Hematopoietic multipotent progenitor cell treated with erythropoietin and hydrocortisone succinate and interleukin-3 and kit ligand, for 17 days (in vitro differentiated cells): ENCODE measurements around the gene CENPS.
"Not testable (repeated sequence)": the region's sequence is repeated elsewhere in the genome, so short reads cannot be mapped to it uniquely, and the experiment has no call there.

Experiments used
- DNase-seq: peaks from one replicate; pipeline ENCODE4 v3.0.0-alpha.2; 2015; ENCODE audit warnings: low spot score

Gene CENPS

DNA sequence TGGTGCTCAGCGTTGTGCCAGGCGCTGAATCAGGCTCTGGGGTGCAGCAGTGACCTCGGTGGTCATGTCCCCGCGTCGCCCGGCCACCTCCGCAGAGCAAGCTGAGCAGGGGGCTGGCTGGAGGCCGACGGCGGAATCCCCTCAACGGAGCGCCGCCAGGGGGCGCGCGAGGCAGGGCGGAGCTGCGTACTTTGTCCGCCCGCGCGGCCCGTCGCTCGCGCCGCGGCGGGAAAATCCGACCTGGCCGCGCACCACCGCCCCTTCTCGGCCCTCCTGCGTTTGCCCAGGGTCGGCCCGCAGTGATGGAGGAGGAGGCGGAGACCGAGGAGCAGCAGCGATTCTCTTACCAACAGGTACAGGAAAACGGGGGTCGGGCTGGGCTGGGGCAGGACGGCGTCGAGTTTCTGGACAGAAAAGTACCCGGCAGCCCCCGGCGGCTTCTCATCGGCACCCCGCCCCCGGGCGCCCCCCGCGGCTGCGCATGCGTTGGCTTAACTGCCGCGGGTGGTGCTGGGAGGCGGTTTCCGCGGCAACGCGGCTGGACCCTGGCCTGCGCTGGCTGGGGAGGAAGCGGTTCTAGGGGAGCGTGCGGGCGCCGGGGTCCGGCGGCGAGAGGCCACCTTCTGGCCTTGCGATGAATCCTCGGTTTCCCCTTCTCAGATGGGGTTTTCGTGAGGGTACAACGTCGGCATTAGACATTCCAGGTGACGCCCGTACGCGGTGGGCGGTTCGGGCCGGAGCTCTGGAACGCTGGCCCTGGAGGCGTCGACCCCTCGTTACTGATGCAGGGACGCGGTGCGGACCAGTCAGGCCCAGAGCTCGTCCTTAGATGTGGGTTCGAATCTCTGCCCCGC is at the start of gene CENPS:
Gene CENPS, plus strand, starts transcription at position 218 of the 854 bp plus-strand sequence. Its CDS starts 85 bp downstream, at position 303.
- DNase-seq, result peak; percentile 82

DNA sequence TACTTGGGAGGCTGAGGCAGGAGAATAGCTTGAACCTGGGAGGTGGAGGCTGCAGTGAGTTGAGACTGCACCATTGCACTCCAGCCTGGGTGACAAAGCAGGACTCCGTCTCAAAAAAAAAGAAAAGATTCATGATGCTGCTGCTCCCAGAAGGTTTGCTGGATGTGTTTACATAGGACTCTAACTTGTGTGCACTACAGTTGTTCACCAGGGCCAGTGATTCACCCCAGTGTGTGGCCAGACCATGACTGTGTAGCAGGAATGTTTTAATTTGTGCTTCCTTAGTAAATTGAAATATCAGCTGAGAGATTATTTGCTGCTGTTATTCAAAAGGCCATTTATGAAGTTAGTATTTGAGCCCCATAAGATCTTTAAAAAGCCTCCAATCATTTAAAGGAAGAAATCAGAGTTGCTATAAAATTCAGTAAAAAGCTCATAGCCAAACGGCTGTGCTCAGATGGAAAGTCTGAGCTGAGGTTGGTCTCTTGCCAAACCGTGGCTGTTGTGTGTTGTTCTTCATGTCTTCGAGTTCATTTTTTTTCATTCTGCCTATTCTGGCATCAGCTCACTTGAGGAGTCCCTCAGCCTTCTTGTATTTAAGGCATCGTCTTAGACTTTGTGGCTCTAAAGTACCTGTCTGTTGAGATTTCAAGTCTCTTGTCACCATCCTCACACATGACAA is 49.5 kb upstream of the CENPS start:
- DNase-seq, result peak; percentile 4

DNA sequence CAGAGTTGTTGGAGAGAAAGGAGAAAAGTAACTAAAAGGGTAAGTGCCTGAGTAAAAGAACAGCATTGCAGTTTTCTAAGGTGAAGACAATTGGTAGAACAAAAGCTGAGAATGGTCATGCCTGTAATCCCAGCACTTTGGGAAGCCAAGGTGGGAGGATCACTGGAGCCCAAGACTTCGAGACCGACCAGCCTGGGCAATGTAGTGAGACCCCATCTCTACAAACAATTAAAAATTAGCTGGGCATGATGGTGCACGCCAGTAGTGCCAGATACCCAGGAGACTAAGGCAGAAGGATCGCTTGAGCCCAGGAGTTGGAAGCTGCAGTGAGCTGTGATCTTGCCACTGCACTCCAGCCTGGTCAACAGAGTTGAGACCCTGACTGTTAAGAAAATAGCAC is 46.6 kb upstream of the CENPS start:
- no peak for DNase-seq

DNA sequence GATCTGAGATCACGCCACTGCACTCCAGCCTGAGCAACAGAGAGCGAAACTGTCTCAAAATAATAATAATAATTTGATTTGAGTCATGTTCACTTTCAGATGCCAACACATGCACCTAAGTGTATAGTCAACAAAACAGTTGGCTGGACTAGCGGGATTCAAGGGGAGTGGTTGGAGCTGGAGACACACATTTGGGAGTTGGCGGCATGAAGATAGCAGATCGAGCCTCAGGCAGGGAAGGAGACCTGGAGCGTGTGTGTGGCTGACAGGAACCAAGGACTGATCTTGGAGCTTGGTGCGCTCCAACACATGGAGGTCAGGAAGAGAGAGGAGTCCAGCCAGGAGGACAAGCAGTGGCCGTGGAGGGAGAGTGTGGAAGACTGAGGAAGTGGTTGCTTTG is 46.0 kb upstream of the CENPS start:
- no peak for DNase-seq

DNA sequence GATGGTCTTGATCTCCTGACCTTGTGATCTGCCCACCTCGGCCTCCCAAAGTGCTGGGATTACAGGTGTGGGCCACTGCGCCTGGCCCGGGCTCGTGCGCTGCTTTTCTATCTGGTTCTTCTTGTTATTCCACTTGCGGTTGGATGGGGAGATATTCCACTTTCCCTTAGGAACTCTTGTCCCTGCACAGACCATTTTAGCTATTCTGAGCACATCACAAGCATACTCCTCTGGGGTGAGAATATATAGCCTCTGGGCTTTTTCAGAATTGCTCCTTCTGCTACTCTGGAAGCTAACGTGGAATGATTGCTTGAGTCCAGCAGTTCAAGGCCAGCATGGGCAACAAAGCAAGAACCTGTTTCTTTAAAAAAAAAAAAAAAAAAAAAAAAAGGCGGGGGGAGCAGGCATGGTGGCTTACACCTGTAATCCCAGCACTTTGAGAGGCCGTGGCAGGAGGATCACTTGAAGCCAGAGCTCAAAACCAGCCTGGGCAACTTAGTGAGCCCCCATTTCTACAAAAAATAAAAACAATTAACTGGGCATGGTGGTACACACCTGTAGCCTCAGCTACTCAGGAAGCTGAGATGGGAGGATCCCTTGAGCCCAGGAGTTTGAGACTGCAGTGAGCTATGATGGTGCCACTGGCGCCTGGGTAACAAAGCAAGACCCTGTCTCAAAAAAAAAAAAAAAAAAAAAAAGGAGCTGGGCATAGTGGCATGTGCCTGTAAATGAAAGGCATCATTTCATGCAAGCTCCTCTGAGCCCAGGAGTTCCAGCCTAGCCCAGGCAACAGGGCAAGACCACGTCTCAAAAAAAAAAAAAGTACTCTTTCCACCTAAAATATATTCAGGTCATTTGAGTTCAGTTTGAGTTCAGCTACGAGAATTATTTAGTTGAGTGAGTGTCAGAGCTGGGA is 43.2 kb upstream of the CENPS start:
- no peak for DNase-seq

DNA sequence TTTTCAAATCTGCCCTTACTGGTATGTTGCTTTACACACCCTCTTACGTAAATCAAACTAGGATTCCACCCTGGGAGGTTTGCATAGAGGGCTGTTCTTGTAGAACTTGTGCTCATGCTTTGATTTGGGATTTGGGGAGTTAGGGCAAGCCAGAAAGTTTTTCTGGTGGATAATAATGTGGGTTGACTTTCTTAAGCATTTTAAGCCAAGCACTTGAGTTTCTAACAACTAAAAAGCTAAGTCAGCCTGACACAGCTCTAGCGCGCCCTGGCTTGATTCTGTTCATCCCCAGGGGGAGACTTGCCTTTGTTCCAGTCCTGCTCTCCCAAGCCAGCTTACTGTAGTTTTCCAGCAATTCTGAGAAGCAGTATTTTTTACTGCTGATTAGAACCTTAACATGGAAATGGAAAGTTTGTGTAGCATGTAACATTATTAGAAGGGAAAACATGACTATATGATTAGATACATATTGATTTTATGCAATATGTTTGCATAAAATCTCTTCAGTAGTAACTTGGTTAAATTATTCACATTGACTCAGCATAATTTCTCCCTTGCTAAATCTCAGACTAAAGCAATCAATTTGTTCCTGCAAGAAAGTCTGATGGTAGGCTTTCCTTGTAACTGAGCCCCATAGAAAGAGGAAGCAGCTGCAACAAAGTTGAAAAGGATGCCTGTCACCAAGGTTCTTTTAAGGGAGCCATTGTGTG is 42.4 kb upstream of the CENPS start:
- no peak for DNase-seq

DNA sequence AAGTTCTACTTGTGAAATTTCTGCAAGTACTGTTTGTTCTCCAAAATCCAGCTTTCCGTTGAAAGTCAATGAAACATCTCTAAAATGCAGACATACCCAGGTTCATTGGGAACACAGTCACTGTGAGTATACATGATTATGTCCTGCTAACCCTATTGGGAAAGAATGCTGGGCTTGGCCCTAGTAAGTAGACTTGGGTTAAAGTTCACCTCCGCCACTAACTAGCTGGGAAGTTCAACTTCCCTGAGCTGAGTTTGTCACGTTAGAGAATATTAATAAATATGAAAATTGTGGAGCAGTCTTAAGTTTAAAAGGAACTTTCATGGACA is 41.9 kb upstream of the CENPS start:
- DNase-seq, result no peak

DNA sequence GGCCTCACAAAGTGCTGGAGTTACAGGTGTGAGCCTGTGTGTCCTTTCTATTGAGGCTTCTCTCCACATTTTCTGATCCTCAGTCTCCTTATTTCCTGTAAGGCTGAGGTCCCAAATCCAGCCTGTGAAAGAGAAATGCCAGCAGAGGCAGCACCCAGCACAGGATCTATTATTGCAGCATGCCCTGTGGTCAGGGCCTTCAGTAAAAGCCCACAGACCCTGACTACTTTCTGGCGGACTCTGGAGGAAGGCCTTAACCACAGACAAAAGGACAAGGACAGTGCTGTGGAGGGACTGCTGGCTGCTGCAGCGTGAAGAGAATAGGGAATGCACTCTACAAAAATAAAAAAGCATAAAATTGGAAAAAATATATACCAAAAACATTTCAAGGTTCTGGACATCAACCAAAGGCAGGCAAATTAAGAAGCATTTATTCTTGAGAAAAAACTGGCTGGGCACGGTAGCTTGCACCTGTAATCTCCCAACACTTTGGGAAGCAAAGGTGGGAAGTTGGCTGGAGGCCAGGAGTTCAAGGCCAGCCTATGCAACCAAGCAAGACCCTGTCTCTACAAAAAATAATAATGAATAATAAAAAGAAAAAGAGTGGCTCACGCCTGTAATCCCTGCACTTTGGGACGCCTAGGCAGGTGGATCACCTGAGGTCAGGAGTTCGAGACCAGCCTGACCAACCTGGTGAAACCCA is 40.8 kb upstream of the CENPS start:
- DNase-seq, result no peak

DNA sequence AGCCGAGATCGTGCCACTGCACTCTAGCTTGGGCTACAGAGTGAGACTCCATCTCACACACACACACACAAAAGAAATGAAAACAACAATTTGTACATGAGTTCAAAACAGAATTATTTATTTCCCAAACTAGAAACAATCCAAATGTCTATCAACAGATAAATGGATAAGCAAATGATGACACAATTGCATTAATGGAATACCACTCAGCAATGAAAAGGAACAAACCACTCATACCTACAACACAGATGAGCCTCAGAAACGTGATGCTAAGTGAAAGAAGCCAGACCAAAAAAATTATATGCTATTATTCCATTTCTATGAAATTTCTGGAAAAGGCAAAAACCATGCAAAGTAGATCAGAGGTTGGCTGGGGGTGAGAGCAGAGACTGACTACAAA is 33.4 kb upstream of the CENPS start:
- DNase-seq, result no peak

DNA sequence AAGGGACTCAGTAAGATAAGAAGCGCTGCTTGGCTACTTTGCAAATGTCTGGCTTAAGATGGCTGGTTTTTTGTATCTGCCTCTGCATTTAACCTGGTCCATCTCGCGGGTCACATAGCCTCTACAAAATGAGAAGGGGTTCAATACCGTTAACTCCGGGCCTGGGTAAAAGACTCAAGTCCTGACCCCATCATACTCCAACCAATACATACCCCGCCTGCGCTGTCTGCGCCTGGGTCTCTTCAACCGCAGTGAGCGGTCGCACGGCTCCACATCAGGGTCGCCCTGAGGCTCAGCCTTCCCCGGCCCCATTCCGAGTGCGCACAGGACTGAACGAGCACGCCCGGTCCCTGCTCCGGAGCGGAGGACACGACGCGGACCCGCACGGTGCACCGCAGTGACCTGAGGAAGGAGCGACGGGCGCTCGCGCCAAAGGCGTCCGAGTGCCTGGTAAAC is 31.9 kb upstream of the CENPS start:
- DNase-seq, result no peak

DNA sequence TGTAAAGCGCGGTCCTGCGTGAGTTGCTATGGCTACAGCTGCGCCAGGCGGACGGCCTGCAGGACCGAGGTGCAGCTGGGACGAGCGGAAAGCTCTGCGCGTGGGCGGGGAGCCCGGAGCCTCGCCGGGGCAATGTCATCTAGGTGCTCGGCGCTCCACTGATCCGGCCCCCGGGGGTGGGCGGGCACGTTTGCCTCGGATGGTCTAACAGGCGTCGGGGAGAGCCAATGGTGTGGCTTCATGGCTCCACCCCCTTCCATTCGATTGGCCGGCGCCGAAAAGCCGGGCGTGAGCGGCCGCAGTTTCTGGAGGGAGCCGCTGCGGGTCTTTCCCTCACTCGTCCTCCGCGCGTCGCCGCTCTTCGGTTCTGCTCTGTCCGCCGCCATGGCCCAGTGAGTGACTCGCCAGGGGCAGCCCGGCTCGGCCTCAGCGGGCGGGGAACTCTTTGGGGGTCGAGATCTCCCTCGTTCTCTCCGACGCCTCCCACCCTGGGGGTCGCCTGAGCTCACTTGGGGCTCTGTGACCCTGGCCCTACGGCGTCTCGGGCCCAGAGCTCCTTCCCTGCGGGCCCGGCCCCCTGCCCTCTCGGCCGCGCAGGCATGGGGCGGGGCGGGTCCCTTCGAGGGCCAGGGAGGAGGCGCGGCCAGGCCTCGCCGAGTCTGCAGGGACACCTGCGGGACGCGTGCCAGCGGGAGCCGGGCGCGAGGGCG is 31.3 kb upstream of the CENPS start, which contains the start of gene PGD:
Gene PGD, plus strand, starts transcription at position 331 of the 710 bp plus-strand sequence. Its CDS starts 54 bp downstream, at position 385.
- DNase-seq, result peak; percentile 93

DNA sequence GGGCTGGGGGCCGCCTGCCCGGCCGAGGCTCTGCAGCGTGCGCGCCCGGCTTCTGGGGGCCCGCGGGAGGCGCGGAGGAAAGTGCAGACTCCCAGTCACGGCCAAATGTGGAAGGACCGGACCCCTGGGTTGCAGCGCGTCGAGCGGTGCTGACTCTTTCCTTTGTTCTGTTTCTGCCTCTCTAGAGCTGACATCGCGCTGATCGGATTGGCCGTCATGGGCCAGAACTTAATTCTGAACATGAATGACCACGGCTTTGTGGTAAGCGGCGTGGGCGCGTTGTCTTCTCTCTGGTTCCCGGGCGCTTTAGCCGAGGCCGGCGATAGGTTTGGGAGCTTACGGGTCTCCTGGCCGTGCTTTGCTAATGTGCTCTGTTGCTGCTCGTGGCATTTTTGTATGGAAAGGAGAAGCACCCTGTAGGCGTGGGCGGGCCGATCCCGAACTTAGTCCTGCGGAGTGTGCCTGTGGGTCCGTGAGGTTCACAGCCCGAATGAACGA is 30.7 kb upstream of the CENPS start:
- DNase-seq, result no peak

DNA sequence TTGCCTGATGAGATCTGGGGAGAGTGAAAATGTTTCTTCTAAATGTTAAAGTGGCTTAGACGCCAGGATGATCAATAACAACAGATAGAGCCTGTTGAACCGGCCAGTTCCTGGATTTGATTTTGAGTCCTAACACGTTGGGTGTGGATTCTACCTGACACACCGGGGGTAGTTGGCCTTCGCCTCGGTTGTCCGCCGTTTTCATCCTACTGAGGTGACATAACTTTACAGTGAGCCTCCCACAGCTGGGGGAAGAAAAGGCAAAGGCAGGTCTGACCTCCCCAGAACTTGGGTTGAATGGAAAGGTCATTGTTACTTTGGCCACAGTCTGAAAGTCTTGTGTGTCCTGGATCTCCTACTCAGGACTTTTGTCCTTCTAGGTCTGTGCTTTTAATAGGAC is 30.2 kb upstream of the CENPS start:
- DNase-seq, result no peak

DNA sequence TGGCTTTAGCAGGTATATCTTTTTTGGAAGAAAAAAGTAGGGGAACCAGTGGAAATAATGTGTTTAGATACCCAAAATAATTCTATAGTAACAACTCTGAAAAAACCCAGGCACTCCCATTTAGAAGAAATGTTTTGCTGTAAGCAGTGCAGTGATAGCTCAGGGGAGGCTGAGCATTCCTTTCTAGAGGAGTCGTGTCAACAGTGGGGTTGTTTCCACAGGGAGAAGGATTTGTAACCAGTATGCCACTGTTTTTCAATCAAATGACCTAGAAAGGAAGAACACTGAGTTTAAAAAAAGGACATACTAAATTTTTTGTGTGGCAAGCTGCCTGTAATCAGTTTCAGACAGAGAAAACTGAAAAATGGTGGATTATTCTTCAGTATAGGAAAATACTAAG is 29.0 kb upstream of the CENPS start:
- DNase-seq, result no peak

DNA sequence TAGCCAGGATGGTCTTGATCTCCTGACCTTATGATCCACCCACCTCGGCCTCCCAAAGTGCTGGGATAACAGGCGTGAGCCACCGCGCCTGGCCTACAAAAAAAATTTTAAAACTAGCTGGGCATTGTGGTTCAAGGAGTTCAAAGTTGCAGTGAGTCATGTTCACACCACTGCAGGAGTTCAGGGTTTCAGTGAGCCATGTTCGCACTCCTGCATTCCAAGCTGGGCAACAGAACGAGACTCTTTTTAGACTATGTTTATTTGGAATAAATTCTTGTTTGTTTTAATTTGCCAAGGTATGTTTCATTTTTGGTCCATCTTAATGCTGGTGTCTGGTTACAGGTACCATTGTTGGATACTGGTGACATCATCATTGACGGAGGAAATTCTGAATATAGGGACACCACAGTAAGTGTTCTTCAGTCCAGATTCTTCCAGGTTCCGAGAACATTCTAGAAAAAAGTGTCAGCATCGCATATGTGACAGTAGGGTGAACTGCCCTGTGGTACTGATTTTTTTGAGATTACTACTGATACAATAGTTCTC is 27.4 kb upstream of the CENPS start:
- no peak for DNase-seq

DNA sequence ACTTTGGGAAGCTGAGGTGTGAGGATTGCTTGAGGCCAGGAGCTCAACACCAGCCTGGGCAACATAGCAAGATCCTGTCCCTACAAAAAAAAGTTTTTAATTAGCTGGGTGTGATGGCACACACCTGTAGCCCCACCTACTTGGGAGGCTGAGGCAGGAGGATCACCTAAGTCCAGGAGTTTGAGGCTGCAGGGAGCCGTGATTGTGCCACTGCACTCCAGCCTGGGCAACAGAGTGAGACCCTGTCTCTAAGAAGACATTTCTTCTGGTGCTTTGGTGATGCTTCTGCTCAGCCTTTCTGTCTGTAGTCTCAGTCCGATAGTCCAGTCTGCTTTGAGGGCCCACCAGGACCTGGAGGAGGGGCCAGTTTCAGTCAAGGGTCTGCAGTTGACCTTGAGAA is 23.0 kb upstream of the CENPS start:
- DNase-seq, result no peak

DNA sequence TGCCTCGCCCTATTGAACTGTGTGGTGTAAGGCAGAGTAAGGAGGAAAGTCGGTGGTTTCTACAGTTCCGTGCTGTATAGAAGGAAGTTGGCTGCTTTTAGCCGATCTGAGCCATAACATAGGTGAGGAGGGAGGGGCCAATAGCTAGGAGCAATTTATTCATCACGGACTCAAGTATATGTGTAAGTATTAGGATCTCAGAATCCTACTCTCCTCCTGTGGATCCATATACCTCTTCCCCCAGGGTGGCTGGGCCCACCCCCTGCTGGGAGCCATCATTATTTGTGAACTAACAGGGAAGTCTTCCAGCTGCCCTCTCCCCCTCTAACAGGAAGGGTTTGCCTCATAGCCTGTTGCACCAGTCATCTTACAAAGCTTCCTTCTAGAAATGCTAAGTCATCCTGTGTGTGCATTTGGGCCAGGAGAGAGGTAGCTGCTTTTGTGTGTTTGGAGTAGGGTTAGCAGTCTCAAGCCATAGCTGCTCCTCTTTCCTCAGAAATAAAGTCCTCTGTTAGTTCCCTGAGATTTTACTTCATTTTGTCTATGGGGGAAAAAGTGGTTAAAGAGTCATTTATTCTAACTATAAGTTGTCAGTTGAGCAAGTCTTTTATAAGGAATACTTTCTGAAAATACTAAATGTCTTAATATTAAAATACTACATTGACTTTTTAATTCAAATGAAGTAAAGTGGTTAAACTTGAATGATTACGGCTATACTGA is 14.9 kb upstream of the CENPS start:
- peak; percentile 85 for DNase-seq

DNA sequence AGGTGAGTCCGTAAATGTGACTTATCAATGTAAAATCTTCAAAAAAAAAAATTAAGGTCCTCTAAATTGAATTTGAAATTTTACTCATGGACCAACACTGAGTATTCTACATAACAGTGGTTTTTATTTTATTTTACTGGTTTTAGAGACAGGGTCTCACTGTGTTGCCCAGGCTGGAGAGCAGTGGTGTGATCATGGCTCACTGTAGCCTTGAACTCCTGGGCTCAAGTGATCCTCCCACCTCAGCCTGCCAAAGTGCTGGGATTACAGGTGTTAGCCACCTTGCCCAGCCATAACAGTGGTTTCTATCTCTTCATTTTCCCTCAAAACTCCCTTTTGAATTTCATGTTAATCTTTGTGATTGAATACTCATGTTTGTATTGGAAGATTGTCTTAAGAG is 14.3 kb upstream of the CENPS start:
- not testable (repeated sequence) for DNase-seq

DNA sequence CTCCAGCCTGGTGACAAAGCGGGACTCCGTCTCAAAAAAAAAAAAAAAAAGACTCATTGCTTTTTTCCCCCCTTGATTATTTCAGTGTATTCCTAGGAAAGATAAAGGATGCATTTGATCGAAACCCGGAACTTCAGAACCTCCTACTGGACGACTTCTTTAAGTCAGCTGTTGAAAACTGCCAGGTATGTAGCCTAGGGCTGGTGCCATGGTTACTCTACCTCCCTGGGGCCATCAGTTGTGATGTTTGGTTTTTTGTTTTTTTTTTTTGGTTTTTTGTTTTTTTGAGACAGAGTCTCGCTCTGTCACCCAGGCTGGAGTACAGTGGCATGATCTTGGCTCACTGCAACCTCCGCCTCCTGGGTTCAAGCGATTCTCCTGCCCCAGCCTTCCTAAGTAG is 11.5 kb upstream of the CENPS start:
- not testable (repeated sequence) for DNase-seq
